ENCODE data around the gene HSPB6. TPM values are rescaled to one million over a fixed set of nuclear protein-coding genes. Genes with fewer than 3 reads are reported as not detected.

HSPB6 gene
- total RNA-seq, 1 experiment from 2014 or later, result 0.37 TPM

GRCh38 chr19:35760711-35761349 lies 4.0 kb upstream of the HSPB6 start:
- no peak overlapping the region for H3K27ac ChIP-seq (ENCODE audit: insufficient read length, low read depth, low read length)
- no peak overlapping the region for H3K9ac ChIP-seq (ENCODE audit: extremely low read depth, insufficient read length, low read length)
- no peak overlapping the region for H2BK120ac ChIP-seq (ENCODE audit: low read depth, low read length, poor library complexity, severe bottlenecking)
- no peak overlapping the region for H2BK5ac ChIP-seq (ENCODE audit: insufficient read length, low read length)
- H3K4me2 ChIP-seq (ENCODE audit: insufficient read depth, insufficient read length, low read length), result no peak overlapping the region
- no peak overlapping the region for H3K4ac ChIP-seq (ENCODE audit: low read depth, low read length)
- H4K91ac ChIP-seq (ENCODE audit: insufficient read length, low read depth, low read length), result no peak overlapping the region
- no peaks in the 10 kb centered on the region for H3K9me3 ChIP-seq (ENCODE audit: control insufficient read depth, low read depth, low read length)
- no peak overlapping the region for H4K5ac ChIP-seq (ENCODE audit: insufficient read length, low read depth, low read length)
- no peak for DNase-seq
- H3K79me2 ChIP-seq (ENCODE audit: insufficient read depth, low read length), result no peaks in the 10 kb centered on the region
- Mint-ChIP-seq H3K27ac (no peak overlapping the region), H3K36me3 (ENCODE audit: insufficient read depth in 1 of 3, low read depth in 3 of 3) (peaks cover 6 to 41% (median 40%) of the 10 kb centered on the region in 3 experiments; a peak in 6 of 7 replicates), H3K9me3 (no peaks in the 10 kb centered on the region), H3K27me3 (ENCODE audit: low read depth) (peaks cover 3% of the 10 kb centered on the region; the same call in 1 of the 2 replicates), H3K4me3 (no peak overlapping the region; a peak in 1 of 5 replicates), H3K4me1 (peaks cover 10 to 19% of the 10 kb centered on the region in 2 experiments)
- no peak overlapping the region for H2BK12ac ChIP-seq (ENCODE audit: insufficient read length, low read depth, low read length)
- H2BK15ac ChIP-seq (ENCODE audit: low read depth, low read length), result no peak overlapping the region
- no peak overlapping the region for H3K56ac ChIP-seq (ENCODE audit: insufficient read length, low read depth, low read length)
- H4K20me1 ChIP-seq (ENCODE audit: control insufficient read depth, insufficient read depth, insufficient read length), result no peaks in the 10 kb centered on the region
- no peak overlapping the region for H3K14ac ChIP-seq (ENCODE audit: insufficient read depth, low read length)
- no peak overlapping the region for H3T11ph ChIP-seq (ENCODE audit: low read length)
- H2AK5ac ChIP-seq (ENCODE audit: insufficient read length, low read length), result no peak overlapping the region
- no peak overlapping the region for H3K23ac ChIP-seq (ENCODE audit: insufficient read length, low read depth, low read length)
- no peaks in the 10 kb centered on the region for H3K4me1 ChIP-seq (ENCODE audit: insufficient read depth, low read length)
- H3K79me1 ChIP-seq (ENCODE audit: insufficient read depth, low read depth, low read length, poor library complexity, severe bottlenecking), result no peaks in the 10 kb centered on the region
- H2AFZ ChIP-seq (ENCODE audit: low read length), result no peak overlapping the region
- no peak overlapping the region for H4K8ac ChIP-seq (replicated peaks; ENCODE audit: insufficient read length, low read depth, low read length)
- WGBS (ENCODE audit: extremely low coverage, insufficient read length, low lambda C conversion rate), result no CpG with 5 or more reads among the region's 4 CpGs
- H3K18ac ChIP-seq (ENCODE audit: insufficient read length, low read depth, low read length), result no peak overlapping the region
- H2BK20ac ChIP-seq (ENCODE audit: low read depth, low read length, poor library complexity, severe bottlenecking), result no peak overlapping the region
- no peak for TF ChIP-seq CTCF (conservative IDR thresholded peaks at IDR 0.05)
- no peaks in the 10 kb centered on the region for H3K27me3 ChIP-seq (ENCODE audit: insufficient read depth, low read length)
- peaks cover 13% of the 10 kb centered on the region for H3K23me2 ChIP-seq (ENCODE audit: insufficient read length, low read depth, low read length, poor library complexity, severe bottlenecking)

All from H9 (cell line).